Measurements from ENCODE around the gene DENND2C.

DENND2C gene

GRCh38 chr1:114607223-114607622 lies 62.6 kb downstream of the DENND2C start:
- POLR2A ChIA-PET = no interaction called here
- CTCF ChIA-PET = no interaction called here
- no peak for DNase-seq (ENCODE audit: extremely low spot score)
- no peak for TF ChIP-seq PKNOX1 (IDR thresholded peaks at IDR 0.05)
- TF ChIP-seq L3MBTL2 (conservative IDR thresholded peaks at IDR 0.05) = no peak
- no peak for TF ChIP-seq ZNF384 (IDR thresholded peaks at IDR 0.05)
- no peak for TF ChIP-seq BHLHE40 (IDR thresholded peaks at IDR 0.05; ENCODE audit: borderline replicate concordance)
- TF ChIP-seq CTBP1 (IDR thresholded peaks at IDR 0.05; ENCODE audit: borderline replicate concordance) = no peak
- TF ChIP-seq ELF4 (IDR thresholded peaks at IDR 0.05) = no peak
- TF ChIP-seq FOXM1 (IDR thresholded peaks at IDR 0.05; ENCODE audit: borderline replicate concordance) = no peak
- TF ChIP-seq SP1 (IDR thresholded peaks at IDR 0.05) = no peak
- TF ChIP-seq LEF1 (IDR thresholded peaks at IDR 0.05; ENCODE audit: borderline replicate concordance) = no peak

- no peak for DNase-seq (ENCODE audit: extremely low spot score)
- TF ChIP-seq FOXK2 (IDR thresholded peaks at IDR 0.05) = no peak
- TF ChIP-seq PKNOX1 (IDR thresholded peaks at IDR 0.05) = no peak
- no peak for TF ChIP-seq SUZ12 (IDR thresholded peaks at IDR 0.05)
- TF ChIP-seq SP1 (IDR thresholded peaks at IDR 0.05) = no peak
- TF ChIP-seq FOXA1 (IDR thresholded peaks at IDR 0.05) = no peak
- TF ChIP-seq ZNF384 (IDR thresholded peaks at IDR 0.05) = no peak
- no peak for TF ChIP-seq ELF4 (IDR thresholded peaks at IDR 0.05)
- TF ChIP-seq FOXM1 (IDR thresholded peaks at IDR 0.05; ENCODE audit: borderline replicate concordance) = no peak
- TF ChIP-seq ARNT (IDR thresholded peaks at IDR 0.05) = no peak
- no peak for TF ChIP-seq HDGF (IDR thresholded peaks at IDR 0.05; ENCODE audit: borderline replicate concordance)
- ChIA-PET CTCF (no interaction called here), POLR2A (no interaction called here)
These were observed 71.9 kb downstream of the DENND2C start for GRCh38 chr1:114597949-114598348.

- ChIA-PET POLR2A (no interaction called here), CTCF (no interaction called here)
- no peak for DNase-seq (ENCODE audit: extremely low spot score)
- no peak for TF ChIP-seq FOXA1 (IDR thresholded peaks at IDR 0.05)
- no peak for TF ChIP-seq FOXM1 (IDR thresholded peaks at IDR 0.05; ENCODE audit: borderline replicate concordance)
- TF ChIP-seq FOXK2 (IDR thresholded peaks at IDR 0.05) = no peak
- no peak for TF ChIP-seq SP1 (IDR thresholded peaks at IDR 0.05)
- TF ChIP-seq ELF4 (IDR thresholded peaks at IDR 0.05) = no peak
- no peak for TF ChIP-seq PKNOX1 (IDR thresholded peaks at IDR 0.05)
- no peak for TF ChIP-seq ARNT (IDR thresholded peaks at IDR 0.05)
- no peak for TF ChIP-seq LEF1 (IDR thresholded peaks at IDR 0.05; ENCODE audit: borderline replicate concordance)
- TF ChIP-seq SUZ12 (IDR thresholded peaks at IDR 0.05) = no peak
- TF ChIP-seq TARDBP (IDR thresholded peaks at IDR 0.05) = no peak
- TF ChIP-seq NFRKB (IDR thresholded peaks at IDR 0.05) = no peak
- TF ChIP-seq BHLHE40 (IDR thresholded peaks at IDR 0.05; ENCODE audit: borderline replicate concordance) = no peak
These were observed 74.2 kb downstream of the DENND2C start for GRCh38 chr1:114595602-114596001.

GRCh38 chr1:114594046-114594445 lies 75.8 kb downstream of the DENND2C start:
- DNase-seq (ENCODE audit: extremely low spot score) = no peak
- CTCF ChIA-PET = interaction anchor here (0.5 to 1.2 kb wide), 3 partner anchors 77 to 247 kb away, joined by 3 to 4 read pairs (median 4); no protein-coding TSS in a partner anchor
- POLR2A ChIA-PET = no interaction called here
- TF ChIP-seq SUZ12 (IDR thresholded peaks at IDR 0.05) = no peak
- TF ChIP-seq L3MBTL2 (conservative IDR thresholded peaks at IDR 0.05) = no peak
- TF ChIP-seq NFRKB (IDR thresholded peaks at IDR 0.05) = no peak
- TF ChIP-seq HDGF (IDR thresholded peaks at IDR 0.05; ENCODE audit: borderline replicate concordance) = no peak
- TF ChIP-seq FOXA1 (IDR thresholded peaks at IDR 0.05) = no peak
- TF ChIP-seq SP1 (IDR thresholded peaks at IDR 0.05) = no peak
- no peak for TF ChIP-seq FOXK2 (IDR thresholded peaks at IDR 0.05)
- no peak for TF ChIP-seq FOXM1 (IDR thresholded peaks at IDR 0.05; ENCODE audit: borderline replicate concordance)
- no peak for TF ChIP-seq LEF1 (IDR thresholded peaks at IDR 0.05; ENCODE audit: borderline replicate concordance)
- no peak for TF ChIP-seq TARDBP (IDR thresholded peaks at IDR 0.05)
- TF ChIP-seq BHLHE40 (IDR thresholded peaks at IDR 0.05; ENCODE audit: borderline replicate concordance) = no peak
- no peak for TF ChIP-seq ELF4 (IDR thresholded peaks at IDR 0.05)
- no peak for TF ChIP-seq ZNF384 (IDR thresholded peaks at IDR 0.05)
- no peak for TF ChIP-seq ARNT (IDR thresholded peaks at IDR 0.05)
- no peak for TF ChIP-seq PKNOX1 (IDR thresholded peaks at IDR 0.05)

GRCh38 chr1:114589122-114589521 lies 80.7 kb downstream of the DENND2C start:
- CTCF ChIA-PET = no interaction called here
- TF ChIP-seq FOXA1 (IDR thresholded peaks at IDR 0.05) (no peak), ZNF384 (IDR thresholded peaks at IDR 0.05) (no peak), BHLHE40 (IDR thresholded peaks at IDR 0.05; ENCODE audit: borderline replicate concordance) (no peak), NFRKB (IDR thresholded peaks at IDR 0.05) (no peak), FOXK2 (IDR thresholded peaks at IDR 0.05) (no peak), FOXM1 (IDR thresholded peaks at IDR 0.05; ENCODE audit: borderline replicate concordance) (no peak), L3MBTL2 (conservative IDR thresholded peaks at IDR 0.05) (no peak), HDGF (IDR thresholded peaks at IDR 0.05; ENCODE audit: borderline replicate concordance) (no peak)
- POLR2A ChIA-PET = no interaction called here
- no peak for DNase-seq (ENCODE audit: extremely low spot score)

GRCh38 chr1:114588196-114588689 lies 81.6 kb downstream of the DENND2C start:
- TF ChIP-seq BHLHE40 (IDR thresholded peaks at IDR 0.05; ENCODE audit: borderline replicate concordance) (no peak), CTBP1 (IDR thresholded peaks at IDR 0.05; ENCODE audit: borderline replicate concordance) (no peak), FOXK2 (IDR thresholded peaks at IDR 0.05) (no peak)
- ChIA-PET POLR2A (interaction anchor here (0.6 kb wide), 1 partner anchor 10 kb away, joined by 3 read pairs; no protein-coding TSS in a partner anchor), CTCF (no interaction called here)
- no peak for DNase-seq (ENCODE audit: extremely low spot score)
